ENCODE results near the gene ST6GALNAC2.

Gene ST6GALNAC2

GRCh38 chr17:76539631-76540271, 45.9 kb downstream of the ST6GALNAC2 start, which contains the start of gene PRCD (continued):
- no peak for TF ChIP-seq ATF2 (tag by site-specific recombination; IDR thresholded peaks at IDR 0.05; ENCODE audit: low read depth)
- no peak for TF ChIP-seq MEIS1 (CRISPR knock-in tag; IDR thresholded peaks at IDR 0.05; ENCODE audit: borderline replicate concordance)
- no peak for TF ChIP-seq ZNF48 (tag by site-specific recombination; IDR thresholded peaks at IDR 0.05)
- no peak for TF ChIP-seq ZNF610 (tag by site-specific recombination; IDR thresholded peaks at IDR 0.05; ENCODE audit: borderline replicate concordance)
- no peak for TF ChIP-seq PRDM4 (tag by site-specific recombination; IDR thresholded peaks at IDR 0.05)
- TF ChIP-seq ZNF701 (tag by site-specific recombination; IDR thresholded peaks at IDR 0.05): no peak
- TF ChIP-seq ZNF416 (tag by site-specific recombination; IDR thresholded peaks at IDR 0.05): no peak

GRCh38 chr17:76538941-76539570, 46.6 kb downstream of the ST6GALNAC2 start:
- no peak for TF ChIP-seq ZNF311 (tag by site-specific recombination; IDR thresholded peaks at IDR 0.05; ENCODE audit: borderline replicate concordance)
- no peak for TF ChIP-seq BCL11B (tag by site-specific recombination; IDR thresholded peaks at IDR 0.05; ENCODE audit: low read depth)
- no peak for TF ChIP-seq FEZF1 (tag by site-specific recombination; IDR thresholded peaks at IDR 0.05)
- no peak for TF ChIP-seq KLF16 (tag by site-specific recombination; IDR thresholded peaks at IDR 0.05)
- TF ChIP-seq ZNF2 (tag by site-specific recombination; IDR thresholded peaks at IDR 0.05): no peak
- TF ChIP-seq ZNF701 (tag by site-specific recombination; IDR thresholded peaks at IDR 0.05): no peak
- Histone ChIP-seq H3K36me3 (ENCODE audit: control insufficient read depth in 2 of 2, insufficient read depth in 1 of 2, low read length in 2 of 2) (no peaks in the 10 kb centered on the region), H3K27ac (ENCODE audit: extremely low read depth, low read depth, low read length) (0 out of 2 replicates have a peak overlapping the region, but pooled peaks have one; percentile 20), H3K4me3 (ENCODE audit: low read depth, low read length) (no peak overlapping the region), H3K9me3 (ENCODE audit: control insufficient read depth, insufficient read depth, low read depth, low read length) (no peaks in the 10 kb centered on the region), H3K4me1 (ENCODE audit: control insufficient read depth, insufficient read depth, low read length) (peaks cover 8% of the 10 kb centered on the region)
- CTCF ChIA-PET: interaction anchor here (0.6 to 2.9 kb wide), 6 partner anchors 11 to 176 kb away, joined by 3 to 37 read pairs (median 4); no protein-coding TSS in a partner anchor
- POLR2A ChIA-PET: interaction anchor here (1.1 kb wide), 1 partner anchor 16 kb away, joined by 3 read pairs; no protein-coding TSS in a partner anchor

- TF ChIP-seq KLF10 (tag by site-specific recombination; IDR thresholded peaks at IDR 0.05) (no peak), BCL11B (tag by site-specific recombination; IDR thresholded peaks at IDR 0.05; ENCODE audit: low read depth) (no peak), ZNF585B (tag by site-specific recombination; IDR thresholded peaks at IDR 0.05) (no peak)
- Histone ChIP-seq H3K4me3 (ENCODE audit: low read depth, low read length) (no peak overlapping the region), H3K4me1 (ENCODE audit: control insufficient read depth, insufficient read depth, low read length) (peaks cover 8% of the 10 kb centered on the region), H3K27ac (ENCODE audit: extremely low read depth, low read depth, low read length) (no peak overlapping the region), H3K9me3 (ENCODE audit: control insufficient read depth, insufficient read depth, low read depth, low read length) (no peaks in the 10 kb centered on the region), H3K36me3 (ENCODE audit: control insufficient read depth in 2 of 2, insufficient read depth in 1 of 2, low read length in 2 of 2) (no peaks in the 10 kb centered on the region)
- POLR2A ChIA-PET: no interaction called here
- CTCF ChIA-PET: interaction anchor here (0.6 to 2.9 kb wide), 4 partner anchors 16 to 176 kb away, joined by 3 to 37 read pairs (median 9); no protein-coding TSS in a partner anchor
These were observed 47.3 kb downstream of the ST6GALNAC2 start for GRCh38 chr17:76538281-76538931.
